NK-92 treated with Interleukin-12 subunit alpha and Interleukin-12 subunit beta, amount 100 ng/mL, for 24 hours (cell line): ENCODE data around the gene NPHP1.
"Not testable (repeated sequence)": the region's sequence is repeated elsewhere in the genome, so short reads cannot be mapped to it uniquely, and the experiment has no call there.

ENCODE experiments used
- DNase-seq: peaks from one replicate; lab custom pipeline; 2025; lab: John Stamatoyannopoulos, UW

Gene NPHP1

DNA sequence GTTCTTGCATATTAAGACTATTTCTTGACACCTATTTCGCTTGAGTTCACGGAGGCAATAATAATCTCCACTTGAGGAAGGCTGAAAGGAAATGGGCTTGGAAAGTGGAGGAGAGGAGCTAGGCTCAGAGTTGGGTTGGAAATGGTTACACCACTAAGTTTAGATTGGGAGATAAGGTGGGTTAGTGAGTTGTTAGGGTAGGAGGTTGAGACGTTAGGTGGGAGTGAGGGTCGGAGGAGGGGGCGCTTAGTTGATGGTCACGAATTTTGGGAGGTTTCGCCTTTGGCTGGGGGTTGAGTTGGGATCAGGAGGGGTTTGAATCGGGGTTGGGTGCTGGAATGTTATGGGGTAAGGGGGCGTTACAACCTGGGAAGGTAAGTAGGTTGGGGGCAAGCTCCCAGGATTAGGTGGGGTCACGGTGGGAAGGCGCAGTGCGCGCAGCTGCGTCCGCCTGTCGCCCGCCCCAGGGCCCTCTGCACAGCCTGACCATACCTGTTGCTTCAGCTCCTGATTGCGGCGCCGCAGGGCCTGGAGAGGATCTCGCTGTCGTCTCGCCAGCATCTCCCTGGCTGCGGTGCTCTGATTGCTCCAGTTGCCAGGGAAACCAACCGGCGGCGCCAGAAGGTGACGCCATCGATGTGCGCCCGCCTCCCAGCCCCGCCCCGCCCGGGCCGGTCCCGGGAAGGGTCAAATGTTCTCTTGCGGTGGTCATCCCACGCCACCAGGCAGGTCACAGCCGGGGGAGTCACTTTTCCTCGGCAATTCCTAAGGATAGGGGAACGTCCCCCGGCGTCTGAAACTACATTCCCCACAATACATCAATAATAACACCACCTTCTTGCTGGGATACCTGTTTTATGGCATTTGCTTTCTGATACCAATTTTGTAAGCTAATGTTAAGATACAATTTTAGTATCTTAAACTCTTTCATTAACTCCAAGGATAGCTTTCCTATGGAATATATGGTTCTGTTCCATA, at the start of gene NPHP1:
Gene NPHP1 (minus strand): TSS at position 606 of the 978 bp plus-strand sequence. CDS start 45 bp downstream, at position 561.
- DNase-seq: peak; percentile 76

DNA sequence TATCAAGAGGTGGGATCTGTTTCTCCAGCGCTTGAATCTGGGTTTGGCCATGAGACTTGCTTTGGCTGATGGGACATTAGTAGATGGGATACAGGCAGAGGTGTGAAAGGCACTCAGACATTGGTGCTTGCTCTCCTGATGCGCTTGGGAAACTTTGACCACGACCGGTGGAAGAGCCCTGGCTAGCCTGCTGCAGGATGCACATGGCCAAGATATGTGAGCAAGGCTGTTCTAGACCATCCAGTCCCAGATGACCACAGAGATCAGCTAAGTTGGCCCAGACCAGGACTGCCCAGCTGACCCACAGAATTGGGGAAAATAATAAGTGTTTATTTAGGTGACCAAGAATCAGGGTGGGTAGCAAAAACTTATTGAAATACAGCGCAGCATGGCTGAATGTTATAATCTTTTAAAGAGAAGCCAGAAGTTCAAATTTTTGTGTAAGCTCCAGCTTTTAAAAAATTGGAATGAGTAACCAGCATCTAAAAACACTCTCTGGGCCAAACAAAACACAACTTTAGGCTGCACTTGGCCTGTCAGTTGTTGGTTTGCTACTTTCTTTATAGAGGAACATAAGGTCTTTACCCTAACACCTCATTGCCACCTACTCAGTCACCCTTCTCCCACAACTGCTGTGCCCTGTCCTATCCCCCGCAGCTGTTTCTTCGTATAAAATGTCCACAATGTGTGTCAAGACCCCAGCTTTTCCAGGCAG, 43.4 kb upstream of the NPHP1 start:
- not testable (repeated sequence) for DNase-seq

DNA sequence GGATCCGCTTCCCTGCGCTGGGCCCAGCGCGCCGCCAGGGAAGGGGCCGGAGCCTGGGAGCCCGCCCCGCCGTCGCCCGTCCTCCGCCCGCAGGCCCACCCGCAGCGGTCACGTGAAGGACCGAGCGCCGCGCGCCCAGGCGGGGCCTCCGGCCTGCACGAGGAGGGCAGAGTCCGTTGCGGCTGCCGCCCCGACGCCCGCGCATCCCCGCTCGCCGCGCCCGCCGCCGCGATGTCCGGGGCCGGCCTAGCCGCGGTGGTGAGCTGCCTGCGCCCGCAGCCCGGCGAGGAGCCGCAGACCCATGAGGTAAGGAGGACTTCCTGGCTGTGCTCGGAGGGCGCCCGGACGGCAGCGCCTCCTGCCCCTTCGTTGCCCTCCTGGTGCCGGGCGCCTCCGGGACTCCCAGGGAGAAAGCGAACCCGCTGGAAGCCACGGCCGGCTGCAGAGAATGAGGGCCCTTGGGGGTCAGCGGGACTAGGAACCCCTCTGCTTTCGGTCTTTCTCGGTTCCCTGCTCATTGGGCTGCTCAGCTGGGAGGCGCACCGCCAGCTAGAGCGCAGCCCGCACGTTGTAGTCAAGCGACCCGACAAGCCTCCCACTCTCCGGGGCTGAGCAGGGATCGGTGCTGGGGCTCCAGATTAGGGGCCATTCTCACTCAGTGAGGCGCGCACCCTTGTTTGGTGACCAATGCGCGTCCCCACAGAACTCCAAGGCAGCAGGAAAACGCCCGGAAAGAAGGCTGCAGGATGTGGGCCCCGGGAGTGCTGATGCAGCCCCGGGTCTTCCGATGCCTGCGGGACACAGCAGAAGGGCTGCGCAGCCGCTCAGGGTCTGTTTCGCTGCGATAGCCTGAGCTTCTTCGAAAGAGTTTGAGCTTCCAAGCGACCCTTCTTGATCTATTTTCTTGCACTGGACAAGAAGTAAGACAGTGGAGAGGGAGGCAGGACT, 40.9 kb upstream of the NPHP1 start:
- DNase-seq: not testable (repeated sequence)

DNA sequence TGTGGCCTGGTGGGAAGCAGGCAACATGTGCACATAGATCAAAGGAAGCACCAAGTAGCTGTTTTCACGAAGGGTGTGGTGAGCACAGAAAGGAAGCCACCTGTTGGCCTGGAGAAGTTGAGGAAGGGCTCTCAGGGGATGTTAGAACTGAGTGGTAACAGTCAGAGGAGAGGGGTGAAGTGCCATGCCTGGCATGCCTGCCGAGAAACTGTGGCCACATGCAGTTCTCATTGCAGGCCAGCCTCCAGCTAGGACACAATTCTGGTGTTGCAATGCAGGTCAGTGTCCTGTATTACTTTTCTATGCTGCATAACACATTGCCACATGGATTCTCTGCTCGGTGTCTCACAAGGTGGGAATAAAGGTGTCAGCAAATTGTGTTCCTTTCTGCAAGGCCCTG, 38.5 kb upstream of the NPHP1 start:
- not testable (repeated sequence) for DNase-seq

DNA sequence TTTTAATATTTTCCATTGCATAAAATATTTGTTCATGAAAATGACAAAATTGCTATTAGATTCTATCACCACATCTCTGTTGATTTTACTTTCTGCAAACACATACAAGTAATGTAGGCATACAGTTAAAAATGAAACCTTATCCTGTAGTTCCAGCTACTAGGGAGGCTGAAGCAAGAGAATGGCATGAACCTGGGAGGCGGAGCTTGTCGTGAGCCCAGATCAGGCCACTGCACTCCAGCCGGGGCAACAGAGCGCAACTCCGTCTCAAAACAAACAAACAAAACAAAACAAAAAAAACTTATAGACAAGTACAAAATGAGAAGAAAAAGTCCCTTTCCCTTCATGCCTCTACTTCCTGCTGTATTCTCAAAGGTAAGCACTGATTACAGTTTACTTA, 29.7 kb upstream of the NPHP1 start:
- DNase-seq: not testable (repeated sequence)

DNA sequence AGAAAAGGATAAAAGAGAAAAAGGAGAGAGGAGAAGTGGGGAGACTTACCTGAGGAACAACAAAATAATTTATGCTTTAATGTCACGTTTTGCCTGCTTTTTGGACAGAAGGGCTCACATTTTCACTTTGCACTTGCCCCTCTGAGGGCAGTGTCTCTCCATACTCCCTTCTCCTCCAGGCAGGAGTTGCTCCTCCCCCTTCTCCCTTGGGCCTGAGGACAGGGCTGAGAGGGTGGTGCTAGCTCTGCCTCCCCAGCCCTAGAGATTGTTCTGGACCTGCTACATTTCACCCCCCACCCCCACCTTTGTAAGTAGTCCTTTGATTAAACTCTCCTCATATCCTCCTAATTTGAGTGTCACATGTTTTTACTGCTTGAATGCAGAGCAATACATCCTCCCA, 25.1 kb upstream of the NPHP1 start:
- DNase-seq: not testable (repeated sequence)

DNA sequence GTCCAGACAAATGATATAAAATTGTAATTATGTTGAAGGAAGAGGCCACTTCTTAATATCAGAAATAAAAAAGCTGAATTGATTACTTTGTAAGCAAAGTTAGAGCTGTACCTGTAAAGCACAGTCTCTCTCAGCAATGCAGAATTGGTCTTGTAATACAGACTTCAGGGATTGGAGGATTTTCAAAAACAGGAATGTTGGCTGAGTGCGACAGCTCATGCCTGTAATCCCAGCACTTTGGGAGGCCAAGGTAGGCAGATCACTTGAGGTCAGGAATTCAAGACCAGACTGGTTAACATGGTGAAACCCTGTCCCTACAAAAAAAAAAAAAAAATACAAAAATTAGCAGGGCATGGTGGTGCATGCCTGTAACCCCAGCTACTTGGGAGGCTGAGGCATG, 17.8 kb upstream of the NPHP1 start:
- DNase-seq: not testable (repeated sequence)

DNA sequence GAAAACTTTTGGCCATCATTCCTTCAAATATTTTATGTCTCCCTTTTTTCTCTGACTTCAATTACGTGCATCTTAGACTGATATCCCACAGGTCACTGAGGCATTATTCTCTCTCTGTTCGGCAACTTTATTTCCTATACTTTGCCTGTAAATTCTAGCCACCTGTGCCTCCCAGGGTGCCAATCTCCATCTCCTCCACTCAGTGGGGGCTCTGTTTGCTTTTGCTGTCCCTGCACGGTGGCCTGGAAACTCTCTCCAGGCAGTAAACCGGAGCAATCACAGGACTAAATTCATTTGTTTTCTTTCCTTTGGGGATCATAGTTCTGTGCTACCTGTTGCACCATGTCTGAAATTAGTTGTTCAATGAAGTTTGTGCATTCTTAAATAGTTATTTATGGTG, 17.1 kb upstream of the NPHP1 start:
- no peak for DNase-seq

DNA sequence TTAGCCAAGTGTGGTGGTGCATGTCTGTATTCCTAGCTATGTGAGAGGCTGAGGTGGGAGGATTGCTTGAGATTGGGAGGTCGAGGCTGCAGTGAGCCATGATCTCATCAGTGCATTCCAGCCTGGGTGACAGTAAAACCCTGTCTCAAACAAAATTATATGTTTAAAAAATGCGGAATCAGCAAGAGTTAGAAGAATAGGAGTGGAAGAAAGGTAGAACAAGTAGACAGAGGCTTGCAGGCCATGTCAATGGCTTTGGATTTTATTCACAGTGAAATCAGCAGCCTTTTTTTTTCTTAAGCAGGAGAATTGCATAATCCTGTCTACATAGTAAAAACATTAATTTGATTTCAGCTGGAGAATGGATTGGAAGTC, 15.4 kb upstream of the NPHP1 start:
- DNase-seq: no peak

DNA sequence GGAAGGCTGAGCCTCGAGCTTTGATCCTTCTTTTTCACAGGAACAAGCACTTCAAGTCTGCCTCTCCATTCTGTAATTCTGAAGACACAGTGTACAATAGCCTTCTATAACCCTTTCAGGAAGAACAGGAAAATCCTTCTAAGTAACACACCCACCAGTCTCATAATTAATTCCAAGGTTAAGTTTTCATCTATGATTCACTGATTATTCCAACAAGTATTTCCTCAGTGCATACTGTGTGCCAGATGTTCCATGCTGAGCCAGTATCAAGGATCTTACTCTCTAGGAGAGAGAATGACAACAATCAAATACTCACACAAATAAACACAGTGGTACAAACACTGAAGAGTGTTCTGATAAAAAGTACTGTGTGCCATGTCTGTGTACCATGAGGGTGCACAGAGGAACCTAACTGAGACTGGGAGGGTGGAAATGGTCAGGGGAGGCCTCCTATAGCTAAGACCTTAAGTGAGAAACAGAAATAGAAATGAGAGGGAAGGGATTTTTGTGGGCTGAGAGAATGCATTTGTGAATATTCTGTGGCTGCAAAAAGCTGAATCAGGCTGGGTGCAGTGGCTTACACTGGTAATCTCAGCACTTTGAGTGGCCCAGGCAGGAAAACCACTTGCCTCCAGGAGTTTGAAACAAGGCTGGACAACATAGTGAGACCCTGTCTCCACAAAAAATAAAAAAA, 14.8 kb upstream of the NPHP1 start:
- no peak for DNase-seq

DNA sequence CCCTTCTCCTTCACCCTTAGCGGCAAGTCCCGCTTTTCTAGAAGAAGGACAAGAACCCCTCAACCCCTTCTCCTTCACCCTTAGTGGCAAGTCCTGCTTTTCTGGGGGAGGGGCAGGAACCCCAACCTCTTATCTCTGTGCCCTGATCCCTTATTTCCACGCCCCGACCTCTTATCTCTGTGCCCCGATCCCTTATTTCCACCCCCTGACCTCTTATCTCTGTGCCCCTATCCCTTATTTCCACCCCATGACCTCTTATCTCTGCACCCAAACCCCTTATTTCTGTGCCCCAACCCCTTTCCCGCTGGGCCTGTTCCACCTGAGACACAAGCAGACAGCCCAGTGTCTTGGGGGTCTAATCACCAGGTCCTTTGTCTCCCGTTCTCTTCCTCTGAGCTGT, 14.1 kb upstream of the NPHP1 start:
- not testable (repeated sequence) for DNase-seq

DNA sequence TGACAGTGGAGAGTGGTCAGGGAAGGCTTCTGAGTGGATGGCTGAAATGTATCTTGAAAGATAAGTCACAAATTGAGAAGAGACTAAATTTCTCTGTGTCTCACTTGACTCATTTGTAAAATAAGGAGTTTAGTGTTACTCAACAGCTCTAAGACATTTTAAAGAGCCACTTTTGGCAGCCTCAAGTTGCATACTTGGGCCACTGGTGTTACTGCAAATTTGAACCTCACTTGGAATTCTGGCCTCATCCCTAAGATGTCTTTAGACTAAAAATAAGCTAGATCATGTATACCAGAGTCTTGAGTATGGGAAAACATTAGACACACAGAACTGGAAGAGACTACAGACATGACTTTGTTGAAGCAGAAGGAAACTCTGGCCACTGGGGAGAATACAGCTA, 12.0 kb upstream of the NPHP1 start:
- DNase-seq: no peak

DNA sequence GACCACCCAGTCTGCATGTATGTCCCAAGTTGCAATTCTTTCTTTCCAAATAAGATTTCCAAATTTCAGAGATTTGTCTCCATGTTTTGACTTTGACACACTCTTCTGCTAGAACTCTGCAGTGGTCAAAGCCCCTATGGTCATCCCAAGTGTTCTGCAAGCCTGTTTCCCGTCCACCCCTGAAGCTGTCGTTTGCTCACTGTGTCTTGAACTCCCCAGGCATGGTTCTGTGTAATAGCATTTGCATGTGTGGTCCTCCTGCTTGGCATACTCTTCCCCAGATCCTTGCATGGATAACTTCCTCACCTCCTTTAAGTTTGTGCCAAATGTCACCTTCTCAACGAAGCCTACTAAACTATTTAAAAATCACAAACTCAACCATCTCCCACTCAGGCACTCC, 11.4 kb upstream of the NPHP1 start:
- no peak for DNase-seq

DNA sequence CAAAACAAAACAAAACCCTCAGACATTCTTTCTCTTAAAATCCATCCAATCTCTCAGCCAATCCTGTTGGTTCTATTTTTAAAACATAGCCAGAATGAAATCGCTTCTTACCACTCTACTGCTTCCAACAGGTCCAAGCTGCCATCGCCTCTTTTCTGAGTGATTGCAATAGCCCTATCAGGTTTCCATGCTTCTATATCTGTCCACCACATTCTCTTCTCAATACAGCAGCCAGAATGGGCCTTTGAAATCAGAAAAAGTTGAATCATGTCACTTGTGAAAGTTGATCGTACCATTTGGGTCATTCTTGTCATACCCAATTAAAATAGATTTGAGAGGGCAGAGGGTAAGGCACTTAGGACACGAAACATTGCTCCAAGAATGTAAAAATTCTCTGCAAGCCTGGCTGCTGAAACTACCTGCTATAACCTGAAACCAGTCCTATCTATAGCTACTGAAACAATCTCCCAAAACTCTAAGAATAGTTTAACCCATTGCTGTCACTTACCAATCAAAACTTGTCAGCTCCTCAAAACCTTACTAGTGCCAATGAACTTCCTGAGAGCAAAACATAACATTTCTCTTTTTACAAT, 10.8 kb upstream of the NPHP1 start:
- DNase-seq: no peak

DNA sequence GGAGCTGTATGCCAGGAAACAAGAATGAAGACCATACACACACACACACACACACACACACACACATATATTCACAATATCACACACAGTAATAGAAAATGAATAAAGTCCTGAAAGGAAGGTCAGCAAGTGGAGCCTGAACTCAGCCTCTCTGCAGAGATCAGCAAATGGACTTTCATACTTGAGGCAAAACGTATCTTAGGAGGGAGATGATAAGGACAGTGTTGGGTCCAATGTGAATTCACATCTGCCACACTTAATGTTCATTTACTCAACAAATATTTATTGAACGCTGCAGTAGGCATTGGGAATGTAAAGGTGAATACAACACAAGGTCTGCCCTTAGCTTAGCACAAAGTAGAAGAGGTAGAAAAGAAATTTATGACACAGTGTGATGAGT, 10.3 kb upstream of the NPHP1 start:
- DNase-seq: no peak

DNA sequence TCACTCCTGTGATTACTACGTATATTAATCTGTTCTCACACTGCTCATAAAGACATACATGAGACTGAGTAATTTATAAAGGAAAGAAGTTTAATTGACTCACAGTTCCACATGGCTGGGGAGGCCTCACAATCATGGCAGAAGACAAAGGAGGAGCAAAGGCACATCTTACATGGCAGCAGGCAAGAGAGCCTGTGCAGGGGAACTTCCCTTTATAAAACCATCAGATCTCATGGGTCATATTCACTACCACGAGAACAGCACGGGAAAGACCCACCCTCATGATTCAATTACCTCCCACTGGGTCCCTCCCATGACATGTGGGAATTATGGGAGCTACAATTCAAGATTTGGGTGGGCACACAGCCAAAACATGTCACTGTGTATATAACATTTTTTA, 8.7 kb upstream of the NPHP1 start:
- DNase-seq: not testable (repeated sequence)

DNA sequence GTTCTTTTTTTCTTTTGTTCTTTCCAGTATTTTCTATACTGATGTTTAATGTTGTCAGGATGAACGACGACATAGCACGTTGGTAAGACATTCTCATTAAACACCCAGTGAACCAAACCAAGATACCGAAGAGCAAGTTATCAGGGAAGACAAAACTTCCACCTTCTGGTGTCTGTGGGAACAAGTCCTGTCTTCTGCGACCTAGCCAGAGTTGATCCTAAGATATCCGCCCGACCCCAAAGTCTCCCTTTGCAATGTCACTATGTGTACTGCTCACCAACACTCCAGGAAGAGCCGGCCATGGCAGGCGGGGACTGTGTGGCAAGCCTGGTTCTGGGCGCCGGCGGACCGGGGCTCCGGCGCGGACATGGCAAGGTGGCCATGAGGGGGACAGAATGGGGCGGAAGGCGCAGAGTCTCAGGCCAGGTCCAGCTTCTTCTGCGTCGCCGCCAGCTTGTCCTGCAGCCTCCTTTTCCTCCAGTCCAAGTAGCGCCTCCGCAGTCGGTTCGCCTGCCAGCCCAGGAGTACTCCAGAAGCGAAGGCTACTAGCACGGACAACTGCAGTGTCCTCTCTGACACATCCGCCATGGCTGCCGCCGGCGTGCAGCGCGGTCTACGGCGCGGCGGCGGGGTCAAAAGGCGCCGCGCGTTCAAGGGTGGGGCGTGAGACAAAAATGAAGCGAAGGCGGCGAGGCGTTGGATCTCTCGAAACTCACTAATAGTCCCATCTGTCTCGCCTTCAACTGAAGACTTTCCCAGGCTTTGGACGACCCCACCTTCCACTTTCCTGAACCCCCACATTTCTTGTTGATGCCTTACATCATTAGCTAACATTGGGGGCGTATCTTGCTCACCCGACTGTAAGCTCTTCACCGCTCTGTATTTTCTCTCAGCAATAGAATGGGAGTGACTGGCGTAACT, 7.4 kb upstream of the NPHP1 start, which contains the start of gene MTLN:
Gene MTLN (minus strand): TSS at position 610 of the 921 bp plus-strand sequence. CDS start 22 bp downstream, at position 588.
- DNase-seq: peak; percentile 27

DNA sequence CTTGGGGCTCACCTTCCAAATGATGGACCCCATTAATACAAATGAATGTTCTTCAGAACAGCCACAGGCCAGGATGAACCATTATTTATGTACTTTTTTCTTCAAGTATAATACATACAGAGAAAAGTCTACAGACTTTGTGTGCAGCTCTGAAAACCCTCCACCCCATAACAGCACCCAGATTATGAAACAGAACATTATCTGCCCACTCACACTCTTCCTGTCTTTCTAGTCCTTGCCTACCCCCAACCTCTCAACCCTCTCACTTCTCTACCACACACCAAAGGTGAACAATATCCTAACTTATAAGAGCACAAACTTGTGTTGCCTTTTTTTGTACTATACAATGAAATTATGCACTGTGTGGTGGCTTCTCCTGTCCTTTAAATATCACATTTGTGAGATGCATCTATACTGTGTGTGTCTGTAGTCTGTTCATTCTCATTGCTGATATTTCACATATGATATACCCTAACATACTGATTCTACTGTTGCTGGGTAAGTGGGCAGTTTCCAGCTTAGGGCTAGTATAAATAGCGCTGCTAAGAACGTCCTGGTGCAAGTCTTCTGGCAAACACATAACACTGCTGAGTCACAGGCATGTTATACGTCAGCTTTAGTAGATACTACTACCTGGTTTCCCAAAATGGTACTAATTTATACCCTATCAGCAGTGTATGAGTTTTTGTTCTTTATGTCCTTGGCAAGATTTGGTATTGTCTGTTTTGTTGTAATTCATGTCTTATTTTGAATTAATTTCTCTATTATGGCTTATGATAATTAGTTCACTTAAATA, 1.0 kb upstream of the NPHP1 start:
- no peak for DNase-seq

DNA sequence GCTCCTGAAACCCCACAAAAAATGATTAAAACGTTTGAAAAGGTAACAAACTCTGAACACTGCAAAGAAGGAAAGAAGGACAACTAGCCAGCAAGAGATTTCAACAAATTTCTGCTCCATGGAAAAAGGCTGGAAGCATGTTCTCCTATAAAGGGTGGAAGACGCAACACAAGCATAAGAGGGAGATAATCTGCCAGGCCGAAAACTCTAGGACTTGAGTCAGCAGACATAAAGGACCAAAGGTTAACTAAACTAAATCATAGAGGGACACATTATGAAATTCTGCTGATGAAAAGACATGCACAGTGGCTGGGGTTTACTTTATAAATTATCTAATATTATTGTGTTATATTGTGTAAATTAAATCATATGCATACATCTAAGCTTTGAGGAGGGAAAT, 6.8 kb downstream of the NPHP1 start:
- DNase-seq: no peak
